AG08396 (cell line): Measurements from ENCODE around the gene PPM1F.

Experiments
- DNase-seq: peaks from one replicate; pipeline ENCODE4 v3.0.0; 2012; ENCODE audit warnings: low spot score, mixed read lengths

PPM1F gene

GRCh38 chr22:21952586-21953571, at the start of gene PPM1F:
PPM1F (minus strand) TSS chr22:21952848; CDS start chr22:21946048, 6,800 bp downstream.
- peak; percentile 98 for DNase-seq

- DNase-seq, result no peak
Observed at GRCh38 chr22:22001664-22002525, 49.2 kb upstream of the PPM1F start.

GRCh38 chr22:21998595-21999247, 46.1 kb upstream of the PPM1F start:
- no peak for DNase-seq

GRCh38 chr22:21996175-21996720, 43.6 kb upstream of the PPM1F start:
- no peak for DNase-seq

GRCh38 chr22:21995660-21996059, 43.0 kb upstream of the PPM1F start:
- no peak for DNase-seq

- no peak for DNase-seq
Observed at GRCh38 chr22:21994881-21995444, 42.3 kb upstream of the PPM1F start.

- DNase-seq, result no peak
Observed at GRCh38 chr22:21992593-21993237, 40.1 kb upstream of the PPM1F start.

GRCh38 chr22:21991774-21992173, 39.1 kb upstream of the PPM1F start:
- no peak for DNase-seq

- no peak for DNase-seq
Observed at GRCh38 chr22:21991304-21991596, 38.6 kb upstream of the PPM1F start.

- DNase-seq, result peak; percentile 3
Observed at GRCh38 chr22:21990445-21991303, 38.0 kb upstream of the PPM1F start.

- no peak for DNase-seq
Observed at GRCh38 chr22:21989049-21989448, 36.4 kb upstream of the PPM1F start.

GRCh38 chr22:21985214-21985613, 32.6 kb upstream of the PPM1F start:
- no peak for DNase-seq

- peak; percentile 54 for DNase-seq
Observed at GRCh38 chr22:21984793-21985192, 32.1 kb upstream of the PPM1F start.

GRCh38 chr22:21982338-21982965, 29.8 kb upstream of the PPM1F start, which contains the start of gene TOP3B:
TOP3B (minus strand) TSS chr22:21982787; CDS start chr22:21975709, 7,078 bp downstream.
- DNase-seq, result peak; percentile 90

GRCh38 chr22:21981874-21982273, 29.2 kb upstream of the PPM1F start:
- no peak for DNase-seq

GRCh38 chr22:21980547-21980946, 27.9 kb upstream of the PPM1F start:
- no peak for DNase-seq

GRCh38 chr22:21978564-21979386, 26.1 kb upstream of the PPM1F start:
- no peak for DNase-seq

- no peak for DNase-seq
Observed at GRCh38 chr22:21977814-21978213, 25.2 kb upstream of the PPM1F start.

- no peak for DNase-seq
Observed at GRCh38 chr22:21975854-21976345, 23.3 kb upstream of the PPM1F start.
